Upper lobe of left lung (tissue), 6 donors: Measurements from ENCODE around the gene SYCP3. TPM values are rescaled to one million over a fixed set of nuclear protein-coding genes. Genes with fewer than 3 reads are reported as not detected.
A peak's percentile ranks its signal among the peaks of the same experiment; 100 is the strongest.

ENCODE experiments used
- ATAC-seq, 2 donors: fragments of 200-7000 bp; cut with Tn5 transposase; one replicate each; pipeline ENCODE4 v1.9.1; 2022; ENCODE audit warnings: mild to moderate bottlenecking in 2 of 2, moderate library complexity in 2 of 2; ENCODE audit not compliant: low FRiP score in 2 of 2
- DNase-seq, 2 donors: peaks; one replicate each; pipeline ENCODE4 v3.0.0-alpha.2; 2019 to 2020
- H3K27ac ChIP-seq, 4 donors: fragments of 200-600 bp; sonication (generic); one replicate each; pipeline ENCODE4 v1.5.1; 2016 to 2019
- H3K27me3 ChIP-seq, 4 donors: fragments of 200-600 bp; sonication (generic); one replicate each; pipeline ENCODE4 v1.5.1; 2017 to 2019
- H3K36me3 ChIP-seq, 4 donors: fragments of 200-600 bp; sonication (generic); one replicate each; pipeline ENCODE4 v1.5.1; 2016 to 2019
- H3K4me1 ChIP-seq, 4 donors: fragments of 200-600 bp; sonication (generic); one replicate each; pipeline ENCODE4 v1.5.1; 2018 to 2019
- H3K4me3 ChIP-seq, 4 donors: fragments of 200-600 bp; sonication (generic); one replicate each; pipeline ENCODE4 v1.5.1; 2017 to 2019; ENCODE audit warnings: mild to moderate bottlenecking in 2 of 4, moderate library complexity in 1 of 4
- H3K9me3 ChIP-seq, 4 donors: fragments of 200-600 bp; sonication (generic); one replicate each; pipeline ENCODE4 v1.5.1; 2018 to 2019
- CTCF ChIP-seq, 6 experiments: fragments of 450-650 bp in 4 of 6; fragments of 200-600 bp in 2 of 6; sonication (generic) in 2 of 6; IDR thresholded peaks; one replicate each; pipeline ENCODE4 v1.5.1; 2016 to 2019; ENCODE audit warnings: antibody characterized with exemption in 6 of 6
- EP300 ChIP-seq, 4 donors: sonication (generic); formaldehyde crosslinking; IDR thresholded peaks; one replicate each; pipeline ENCODE4 v1.5.1; 2017; ENCODE audit warnings: antibody characterized with exemption in 4 of 4, control low read depth in 2 of 4
- POLR2A ChIP-seq, 4 donors: fragments of 450-650 bp; IDR thresholded peaks; one replicate each; pipeline ENCODE4 v1.5.1; 2016 to 2017; ENCODE audit warnings: antibody characterized with exemption in 4 of 4, mild to moderate bottlenecking in 2 of 4
- POLR2AphosphoS5 ChIP-seq, 2 donors: sonication (generic); formaldehyde crosslinking; IDR thresholded peaks; one replicate each; pipeline ENCODE4 v1.5.1; 2017; ENCODE audit warnings: antibody characterized with exemption in 2 of 2
- WGBS, 2 donors: methylation state at CpG; one replicate each; pipeline ENCODE4 v1.1.5; 2017 to 2018; 5-methylcytosine and 5-hydroxymethylcytosine counted together
- total RNA-seq, 6 donors: library from RNA; depleted of rRNA in 4 of 6; stranded (reverse); fragments of >200 nt in 4 of 6; gene quantifications; one replicate each; pipeline versions ENCODE4 v1.1.0 to v1.2.1, GENCODE V29; 2016 to 2021
- donor health status: DM: no; HTN: no; CAD: no; lungs with moderate emphysema.
- donor health status: DM: no; HTN: yes; CAD: no; lungs with severe emphysema.

SYCP3 gene
- total RNA-seq, 6 donors from 2014 or later, result 0.13 to 1.3 (median 0.30) TPM; not detected in 3

- no peak overlapping the region for H3K4me3 ChIP-seq
- no peaks in the 10 kb centered on the region for H3K27me3 ChIP-seq
- no peak for DNase-seq
- H3K27ac ChIP-seq, result peak overlapping the region in 1 of 4 donors; percentile 6
- TF ChIP-seq EP300 (IDR thresholded peaks at IDR 0.05) (no peak), POLR2A (IDR thresholded peaks at IDR 0.05) (no peak), CTCF (IDR thresholded peaks at IDR 0.05) (no peak), POLR2AphosphoS5 (IDR thresholded peaks at IDR 0.05) (no peak)
- no peak for ATAC-seq
- peaks cover 16 to 42% (median 20%) of the 10 kb centered on the region in 4 donors for H3K4me1 ChIP-seq
- no peaks in the 10 kb centered on the region for H3K36me3 ChIP-seq
- 96 to 100% methylated on average over 1 of the region's 1 CpG for WGBS, 2 donors
- H3K9me3 ChIP-seq, result no peaks in the 10 kb centered on the region
These were observed 32.9 kb downstream of the SYCP3 start for GRCh38 chr12:101706403-101706802.

- no peak overlapping the region for H3K27ac ChIP-seq
These were observed 35.8 kb downstream of the SYCP3 start for GRCh38 chr12:101703487-101703886.

GRCh38 chr12:101700299-101700820 is 38.9 kb downstream of the SYCP3 start:
- Histone ChIP-seq H3K36me3 (no peaks in the 10 kb centered on the region), H3K4me1 (peaks cover 30 to 67% (median 52%) of the 10 kb centered on the region in 4 donors), H3K27ac (no peak overlapping the region), H3K27me3 (no peaks in the 10 kb centered on the region), H3K4me3 (peak overlapping the region in 2 of 4 donors; percentile 94), H3K9me3 (no peaks in the 10 kb centered on the region)
- no peak for DNase-seq
- ATAC-seq, result no peak
- 81 to 89% methylated on average over 2 of the region's 2 CpGs for WGBS, 2 donors
- TF ChIP-seq EP300 (IDR thresholded peaks at IDR 0.05) (no peak), CTCF (IDR thresholded peaks at IDR 0.05) (no peak), POLR2AphosphoS5 (IDR thresholded peaks at IDR 0.05) (no peak), POLR2A (IDR thresholded peaks at IDR 0.05) (no peak)

More at GRCh38 chr12:101703487-101703886, 35.8 kb downstream of the SYCP3 start:
- Histone ChIP-seq H3K4me1 (peaks cover 26 to 67% (median 40%) of the 10 kb centered on the region in 4 donors), H3K4me3 (no peak overlapping the region), H3K27me3 (no peaks in the 10 kb centered on the region), H3K9me3 (no peaks in the 10 kb centered on the region), H3K36me3 (no peaks in the 10 kb centered on the region)
- no peak for ATAC-seq
- no peak for DNase-seq
- WGBS, 2 donors, result 85 to 90% methylated on average over 3 of the region's 3 CpGs
- no peak for TF ChIP-seq CTCF (IDR thresholded peaks at IDR 0.05)
- TF ChIP-seq POLR2A (IDR thresholded peaks at IDR 0.05), result no peak
- no peak for TF ChIP-seq POLR2AphosphoS5 (IDR thresholded peaks at IDR 0.05)
- no peak for TF ChIP-seq EP300 (IDR thresholded peaks at IDR 0.05)

- TF ChIP-seq POLR2AphosphoS5 (IDR thresholded peaks at IDR 0.05) (no peak), CTCF (IDR thresholded peaks at IDR 0.05) (no peak), POLR2A (IDR thresholded peaks at IDR 0.05) (no peak), EP300 (IDR thresholded peaks at IDR 0.05) (no peak)
- Histone ChIP-seq H3K4me1 (peaks cover 28 to 67% (median 52%) of the 10 kb centered on the region in 4 donors), H3K36me3 (no peaks in the 10 kb centered on the region), H3K27me3 (no peaks in the 10 kb centered on the region), H3K4me3 (peak overlapping the region; percentile 60 to 94 (median 90)), H3K27ac (peak overlapping the region; percentile 88 to 96 (median 90)), H3K9me3 (no peaks in the 10 kb centered on the region)
- WGBS, 2 donors, result 82 to 85% methylated on average over 12 of the region's 12 CpGs
- DNase-seq, result peak in 1 of 2 donors; percentile 45
- no peak for ATAC-seq
These were observed 40.4 kb downstream of the SYCP3 start for GRCh38 chr12:101698800-101699347.
